Measurements from ENCODE around the gene CLIC5. TPM values are rescaled to one million over a fixed set of nuclear protein-coding genes. Genes with fewer than 3 reads are reported as not detected.
A peak's percentile ranks its signal among the peaks of the same experiment; 100 is the strongest.

CLIC5 gene
- polyA plus RNA-seq, 3 donors = 184 to 208 (median 186) TPM

DNA sequence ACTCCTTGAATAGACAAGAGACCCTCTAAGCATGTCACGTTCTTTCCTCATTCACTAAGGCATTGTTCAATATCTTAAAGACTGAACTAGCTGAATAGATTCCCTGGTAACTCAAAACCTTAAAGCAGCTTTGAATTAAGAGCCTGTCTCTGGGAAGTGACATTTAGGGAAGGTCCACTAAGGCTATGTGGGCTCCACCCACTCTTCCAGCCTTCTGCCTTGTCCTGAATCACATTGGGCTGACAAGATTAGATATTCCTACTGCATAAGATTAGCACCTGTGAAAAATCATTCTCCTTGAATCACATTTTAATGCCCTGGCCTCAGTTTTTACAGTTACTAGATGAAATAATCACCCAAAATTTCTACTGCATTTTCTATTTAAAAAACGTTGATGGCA lies 36.3 kb downstream of the CLIC5 start:
- DNase-seq (ENCODE audit: extremely low read depth in 1 of 11, low read depth in 9 of 11, low spot score in 4 of 11) = no peak

DNA sequence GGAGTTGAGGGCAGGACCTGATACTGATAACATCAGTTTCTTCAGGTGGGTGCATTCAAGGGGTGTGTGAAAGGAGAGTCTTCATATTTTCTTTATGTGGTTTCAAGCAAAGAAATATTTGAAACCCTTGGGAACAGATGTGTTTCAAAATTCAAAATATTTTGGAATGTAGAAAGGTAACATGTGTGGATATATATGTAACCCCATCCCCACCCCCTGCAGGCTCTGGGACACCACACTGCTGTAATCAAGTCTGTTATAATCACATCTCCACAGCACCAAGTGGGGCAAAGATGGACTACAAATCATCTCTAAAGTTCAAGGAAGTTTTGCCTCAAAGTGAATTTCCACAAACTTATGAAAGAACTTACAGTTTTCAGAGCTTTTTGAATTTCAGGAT lies 41.1 kb downstream of the CLIC5 start:
- DNase-seq (ENCODE audit: extremely low read depth in 1 of 11, low read depth in 9 of 11, low spot score in 4 of 11) = no peak

DNA sequence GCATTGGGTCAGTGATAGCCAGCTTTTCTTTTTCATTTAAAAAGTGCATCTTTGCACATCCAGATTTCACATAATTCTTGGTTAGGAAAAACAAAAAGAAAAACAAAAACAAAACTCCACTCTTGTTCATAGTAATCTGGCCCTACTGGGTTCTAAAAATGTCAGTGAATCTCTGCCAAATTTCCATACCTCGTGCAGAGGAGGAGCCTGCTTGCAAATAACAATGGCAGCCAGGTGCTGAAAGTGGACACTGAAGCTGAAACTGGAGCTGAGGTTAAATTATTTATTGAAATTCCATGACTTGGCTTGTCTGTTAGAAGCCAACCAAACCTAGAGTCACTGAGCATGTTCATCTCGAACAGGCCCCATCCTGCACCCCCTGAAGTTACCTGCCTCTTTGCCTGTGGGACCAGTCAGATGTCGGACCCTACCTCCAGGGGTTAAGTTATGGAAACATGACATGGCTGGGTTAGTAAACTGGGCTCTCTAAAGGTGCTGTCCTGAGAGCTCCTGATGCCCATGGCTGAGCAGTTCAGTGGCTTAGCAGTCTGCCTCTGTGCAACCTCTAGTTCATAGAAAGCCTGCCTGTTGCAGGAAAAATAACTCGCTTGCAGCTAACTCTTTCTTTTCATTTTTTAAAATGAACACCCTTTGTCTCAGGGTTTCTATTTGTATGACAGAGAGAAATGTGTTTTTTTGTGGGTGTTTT lies 42.7 kb downstream of the CLIC5 start:
- no peak for DNase-seq (ENCODE audit: extremely low read depth in 1 of 11, low read depth in 9 of 11, low spot score in 4 of 11)

DNA sequence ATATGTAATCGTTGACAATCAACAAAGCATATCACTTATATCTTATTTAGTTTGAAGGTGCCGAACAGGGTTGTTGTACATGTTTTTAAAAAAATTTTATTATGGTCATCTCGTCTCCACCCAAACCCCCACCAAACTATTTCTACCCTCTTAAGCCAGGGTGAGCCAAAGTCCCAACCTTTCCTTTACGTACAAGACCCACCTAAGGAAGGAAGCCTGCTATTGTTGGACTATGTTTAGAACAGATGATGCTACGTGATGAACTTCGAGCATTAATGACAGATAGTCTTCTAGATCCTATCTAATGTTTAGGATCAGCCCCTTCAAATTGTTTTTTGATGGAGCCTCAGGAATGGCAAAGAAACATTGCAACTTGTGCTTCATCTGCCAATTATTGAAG lies 44.4 kb downstream of the CLIC5 start:
- DNase-seq (ENCODE audit: extremely low read depth in 1 of 11, low read depth in 9 of 11, low spot score in 4 of 11) = no peak

GRCh38 chr6:45970326-45970725 lies 45.3 kb downstream of the CLIC5 start:
- DNase-seq (ENCODE audit: extremely low read depth in 1 of 11, low read depth in 9 of 11, low spot score in 4 of 11) = no peak

DNA sequence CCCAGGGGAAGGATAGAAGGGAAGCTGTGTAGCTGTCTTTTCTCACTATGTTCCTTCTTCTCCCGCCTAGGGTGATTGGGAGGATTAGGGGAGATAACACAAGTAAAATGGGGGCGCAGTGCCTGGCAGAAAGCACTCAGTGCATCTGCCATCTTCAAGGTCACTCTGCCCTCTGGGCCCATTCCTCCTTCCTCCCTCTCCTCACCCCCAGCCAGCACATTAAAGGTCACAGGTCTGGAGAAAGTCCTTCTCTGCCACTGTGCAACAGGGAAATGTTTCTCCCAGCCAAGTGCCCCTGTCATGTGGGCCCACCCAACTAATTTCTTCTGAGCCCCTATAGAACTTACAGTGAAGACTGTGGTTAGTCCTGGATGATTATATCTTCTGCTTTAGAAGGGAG lies 45.8 kb downstream of the CLIC5 start:
- DNase-seq (ENCODE audit: extremely low read depth in 1 of 11, low read depth in 9 of 11, low spot score in 4 of 11) = no peak

DNA sequence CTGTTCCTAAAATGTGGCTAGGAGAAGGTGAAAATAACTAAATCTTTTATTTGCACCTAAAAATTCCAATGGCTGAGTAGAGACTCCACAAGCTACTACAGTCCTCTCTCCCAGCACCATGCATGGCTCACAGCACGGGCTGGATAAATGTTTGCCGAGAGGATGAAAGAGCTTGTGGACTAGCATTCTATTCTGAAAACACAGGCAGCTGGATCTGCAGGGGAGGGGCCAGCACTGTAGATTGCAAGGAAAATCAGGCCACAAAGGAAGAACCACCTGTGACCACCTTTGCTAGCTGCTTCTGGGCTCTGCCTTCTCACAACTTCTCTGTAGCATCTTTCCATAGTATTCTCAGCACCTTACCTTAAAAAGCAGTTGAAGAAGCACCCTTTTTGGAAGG lies 46.6 kb downstream of the CLIC5 start:
- DNase-seq (ENCODE audit: extremely low read depth in 1 of 11, low read depth in 9 of 11, low spot score in 4 of 11) = no peak

DNA sequence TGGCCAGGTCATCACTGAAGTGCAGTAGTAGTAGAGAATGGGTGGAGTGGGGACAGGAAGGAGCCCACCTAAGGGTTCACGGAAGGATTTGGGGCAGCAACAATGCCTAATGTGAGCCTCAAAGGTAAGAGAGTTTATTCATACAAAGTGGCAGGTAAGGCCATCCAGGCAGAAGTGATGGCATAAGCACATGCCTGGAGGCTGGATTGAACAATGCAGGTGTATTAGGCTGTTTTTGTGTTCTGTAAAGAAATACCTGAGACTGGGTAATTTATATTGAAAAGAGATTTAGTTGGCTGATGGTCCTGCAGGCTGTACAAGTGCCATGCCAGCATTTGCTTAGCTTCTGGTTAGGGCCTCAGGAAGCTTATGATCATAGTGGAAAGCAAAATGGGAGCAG lies 48.3 kb downstream of the CLIC5 start:
- DNase-seq (ENCODE audit: extremely low read depth in 1 of 11, low read depth in 9 of 11, low spot score in 4 of 11) = no peak

- DNase-seq (ENCODE audit: extremely low read depth in 1 of 11, low read depth in 9 of 11, low spot score in 4 of 11) = no peak
Measured at GRCh38 chr6:45966797-45967196, 48.9 kb downstream of the CLIC5 start.

DNA sequence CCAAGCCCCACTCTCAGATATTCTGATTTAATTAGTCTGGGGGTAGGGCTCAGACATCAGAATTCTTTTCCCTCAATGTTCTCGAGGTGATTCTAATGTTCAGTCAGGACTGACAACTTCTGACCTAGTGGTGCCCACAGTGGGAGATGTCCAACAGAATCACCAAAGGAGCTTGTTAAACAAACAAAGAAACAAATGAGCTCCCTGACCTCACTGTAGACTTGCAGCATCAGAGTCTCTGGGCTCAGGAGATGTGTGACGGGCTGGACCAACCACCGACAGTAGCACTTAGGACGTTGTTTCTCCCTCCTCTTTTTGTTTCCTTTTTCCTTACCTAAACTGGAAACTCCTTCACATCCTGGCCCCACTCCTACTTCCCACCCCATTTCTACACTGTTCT lies 49.3 kb downstream of the CLIC5 start:
- DNase-seq (ENCODE audit: extremely low read depth in 1 of 11, low read depth in 9 of 11, low spot score in 4 of 11) = no peak

GRCh38 chr6:45965792-45966191 lies 49.9 kb downstream of the CLIC5 start:
- DNase-seq (ENCODE audit: extremely low read depth in 1 of 11, low read depth in 9 of 11, low spot score in 4 of 11) = no peak

DNA sequence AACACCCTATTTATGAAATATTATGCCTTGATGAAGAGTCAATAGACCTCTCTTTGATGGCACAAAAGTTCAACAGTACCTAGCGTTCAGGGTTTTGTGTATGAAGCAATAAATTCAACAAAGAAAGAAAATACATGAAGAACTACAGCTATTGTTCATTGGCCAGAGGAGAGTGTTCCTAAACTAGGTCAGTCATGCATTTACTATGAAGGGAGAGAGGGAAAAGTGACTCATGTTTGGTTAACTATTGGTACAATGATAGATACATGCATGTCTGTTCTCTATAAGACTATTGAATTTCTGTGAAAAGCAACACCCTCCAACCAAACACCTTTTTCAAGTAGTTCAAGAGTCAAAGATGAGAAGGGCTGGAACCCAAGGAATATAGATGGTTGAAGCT lies 50.7 kb downstream of the CLIC5 start:
- DNase-seq (ENCODE audit: extremely low read depth in 1 of 11, low read depth in 9 of 11, low spot score in 4 of 11) = no peak

GRCh38 chr6:45964300-45964699 lies 51.4 kb downstream of the CLIC5 start:
- DNase-seq (ENCODE audit: extremely low read depth in 1 of 11, low read depth in 9 of 11, low spot score in 4 of 11) = no peak

DNA sequence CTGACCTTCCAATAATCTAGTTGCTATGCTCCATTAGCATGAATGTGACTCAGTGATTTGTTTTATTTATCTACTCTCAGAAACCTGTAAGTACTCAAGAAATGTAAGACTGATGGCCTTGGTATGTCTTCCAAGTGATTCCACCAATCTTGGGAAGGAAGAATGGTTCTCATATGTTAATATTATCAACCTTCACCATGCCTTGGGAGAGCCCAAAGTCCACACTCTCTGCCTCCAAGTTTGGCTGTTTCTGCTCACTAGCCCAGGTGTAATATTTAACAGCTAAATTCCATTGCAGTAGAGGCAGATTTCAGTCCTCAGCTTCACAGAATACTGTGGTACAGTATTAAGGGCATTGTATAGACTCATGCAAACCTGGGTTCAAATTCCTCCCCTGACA lies 51.8 kb downstream of the CLIC5 start:
- no peak for DNase-seq (ENCODE audit: extremely low read depth in 1 of 11, low read depth in 9 of 11, low spot score in 4 of 11)

DNA sequence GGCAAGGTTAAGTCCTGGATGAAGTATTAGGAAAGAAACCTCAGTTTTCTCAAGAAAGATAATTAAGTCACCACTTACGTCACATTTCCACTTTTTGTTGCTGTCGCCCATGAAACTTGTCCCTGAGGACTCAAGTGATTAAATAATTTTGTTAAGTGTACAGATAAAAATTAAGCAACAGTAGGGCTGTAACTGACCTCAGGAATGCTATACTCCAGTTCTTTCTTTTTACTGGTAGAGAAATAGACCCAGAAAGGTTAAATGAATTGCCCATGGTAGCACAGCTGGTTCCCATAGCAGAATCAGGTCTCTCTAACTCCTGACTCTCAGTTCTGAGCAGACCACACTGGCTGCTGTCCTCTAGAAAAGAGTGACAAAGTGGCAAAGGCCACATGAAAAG lies 54.5 kb downstream of the CLIC5 start:
- no peak for DNase-seq (ENCODE audit: extremely low read depth in 1 of 11, low read depth in 9 of 11, low spot score in 4 of 11)

DNA sequence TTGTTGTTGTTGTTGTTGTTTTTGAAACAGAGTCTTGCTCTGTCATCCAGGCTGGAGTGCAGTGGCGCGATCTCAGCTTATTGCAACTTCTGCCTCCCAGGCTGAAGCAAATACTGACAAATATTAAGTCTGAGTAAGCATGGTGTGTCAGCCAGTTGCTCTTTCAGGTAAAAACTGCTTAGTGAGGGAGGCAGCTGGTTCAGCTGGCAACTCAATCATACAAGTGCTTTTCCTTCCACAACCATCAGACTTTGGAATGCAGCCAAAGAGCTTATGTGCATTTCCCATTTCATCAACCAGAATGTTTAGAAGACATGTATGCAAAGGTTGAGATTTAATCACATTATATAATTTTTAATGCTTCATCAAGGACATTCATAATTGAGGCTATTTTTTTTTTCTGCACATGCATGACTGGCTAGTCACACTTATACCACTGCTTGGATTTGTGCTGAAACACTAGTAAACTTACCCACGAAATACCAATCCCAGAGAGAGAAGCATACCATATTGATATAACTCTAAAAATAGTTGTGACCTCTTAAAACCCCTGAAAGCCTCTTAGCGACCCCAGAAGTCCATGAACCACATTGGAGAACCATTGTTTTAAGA lies 56.0 kb downstream of the CLIC5 start:
- DNase-seq (ENCODE audit: extremely low read depth in 1 of 11, low read depth in 9 of 11, low spot score in 4 of 11) = peak in 5 of 11 donors; percentile 39 to 80 (median 50)

DNA sequence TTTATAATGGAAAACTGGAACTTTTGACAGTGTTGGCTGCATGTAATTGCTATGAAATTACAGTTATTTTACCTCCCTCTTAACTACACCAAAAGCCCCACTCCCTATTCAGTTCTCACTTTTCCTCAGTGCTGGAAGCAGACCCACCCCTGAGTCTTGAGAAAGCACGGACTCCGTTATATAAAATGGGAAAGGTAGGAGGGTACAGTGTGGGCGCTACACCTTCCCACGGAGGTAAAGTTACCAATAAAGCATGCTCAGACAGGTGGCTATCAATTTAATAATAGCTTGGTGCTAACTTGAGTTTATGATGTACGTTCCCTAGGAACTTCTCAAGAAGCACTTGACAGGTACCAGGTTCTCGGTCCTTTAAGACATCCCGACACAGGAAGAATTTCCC lies 59.0 kb downstream of the CLIC5 start:
- DNase-seq (ENCODE audit: extremely low read depth in 1 of 11, low read depth in 9 of 11, low spot score in 4 of 11) = no peak

GRCh38 chr6:45956176-45956575 lies 59.5 kb downstream of the CLIC5 start:
- DNase-seq (ENCODE audit: extremely low read depth in 1 of 11, low read depth in 9 of 11, low spot score in 4 of 11) = no peak

DNA sequence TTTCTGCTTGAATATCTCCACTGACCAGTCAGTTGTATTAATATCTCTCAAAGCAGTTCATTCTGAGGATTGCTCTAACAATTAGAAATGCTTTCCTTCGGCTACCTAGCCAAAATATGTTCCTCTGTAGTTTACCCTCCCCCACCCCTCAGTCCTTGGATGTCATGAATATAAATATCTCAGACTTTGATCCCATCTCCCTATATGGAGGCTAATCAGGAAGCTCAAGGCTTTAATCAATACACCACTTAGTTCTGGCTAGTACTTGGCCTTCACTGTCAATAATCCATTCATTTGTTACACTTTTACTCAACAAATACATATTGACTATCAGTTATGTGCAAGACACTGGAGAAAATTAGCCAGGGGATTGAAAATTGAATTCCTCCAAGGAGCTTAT lies 60.1 kb downstream of the CLIC5 start:
- no peak for DNase-seq (ENCODE audit: extremely low read depth in 1 of 11, low read depth in 9 of 11, low spot score in 4 of 11)

DNA sequence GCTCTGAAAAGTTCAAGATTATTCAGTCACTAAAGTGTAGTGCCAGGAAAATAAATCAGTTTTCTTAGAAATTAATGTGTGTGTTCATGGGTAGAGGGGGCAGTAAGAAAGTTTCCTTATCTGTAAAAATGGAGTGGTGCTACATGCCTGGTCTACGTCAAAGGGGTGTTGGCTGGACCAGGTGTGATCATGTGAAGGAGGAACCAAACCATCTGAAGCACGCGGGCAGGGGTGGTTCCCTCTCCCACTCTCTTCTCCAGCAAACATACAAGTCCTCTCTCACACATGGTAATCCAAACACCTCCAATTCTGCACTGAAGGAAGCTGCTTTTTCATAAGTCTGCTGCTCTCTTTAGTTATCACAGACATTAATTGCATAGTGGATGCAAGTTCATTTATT lies 63.1 kb downstream of the CLIC5 start:
- DNase-seq (ENCODE audit: extremely low read depth in 1 of 11, low read depth in 9 of 11, low spot score in 4 of 11) = no peak

- DNase-seq (ENCODE audit: extremely low read depth in 1 of 11, low read depth in 9 of 11, low spot score in 4 of 11) = no peak
Measured at GRCh38 chr6:45952168-45952529, 63.5 kb downstream of the CLIC5 start.

Measured in renal cortex interstitium (tissue), 11 donors.